GM19035 (cell line): Measurements from ENCODE around the gene CACNA1B.

Experiments
- ATAC-seq: cut with Tn5 transposase; IDR thresholded peaks from one replicate; pipeline ENCODE4 v1.9.1; 2021; ENCODE audit not compliant: unreplicated experiment

The CACNA1B gene

GRCh38 chr9:137918331-137919094, 40.9 kb downstream of the CACNA1B start:
- ATAC-seq = no peak

- no peak for ATAC-seq
Measured at GRCh38 chr9:137919095-137919465, 41.5 kb downstream of the CACNA1B start.

- no peak for ATAC-seq
Measured at GRCh38 chr9:137919649-137920141, 42.1 kb downstream of the CACNA1B start.

GRCh38 chr9:137920753-137921152, 43.2 kb downstream of the CACNA1B start:
- ATAC-seq = no peak

- no peak for ATAC-seq
Measured at GRCh38 chr9:137924169-137924568, 46.6 kb downstream of the CACNA1B start.

- ATAC-seq = no peak
Measured at GRCh38 chr9:137924761-137925369, 47.3 kb downstream of the CACNA1B start.

GRCh38 chr9:137943655-137944054, 66.1 kb downstream of the CACNA1B start:
- ATAC-seq = no peak

- no peak for ATAC-seq
Measured at GRCh38 chr9:137945581-137945980, 68.0 kb downstream of the CACNA1B start.

GRCh38 chr9:137946993-137947392, 69.4 kb downstream of the CACNA1B start:
- no peak for ATAC-seq

- ATAC-seq = no peak
Measured at GRCh38 chr9:137948642-137949041, 71.1 kb downstream of the CACNA1B start.

- no peak for ATAC-seq
Measured at GRCh38 chr9:137949260-137949659, 71.7 kb downstream of the CACNA1B start.

GRCh38 chr9:137951107-137951506, 73.5 kb downstream of the CACNA1B start:
- no peak for ATAC-seq

GRCh38 chr9:137951597-137952490, 74.3 kb downstream of the CACNA1B start:
- no peak for ATAC-seq

GRCh38 chr9:137952976-137953666, 75.5 kb downstream of the CACNA1B start:
- no peak for ATAC-seq

- no peak for ATAC-seq
Measured at GRCh38 chr9:137953683-137954438, 76.3 kb downstream of the CACNA1B start.

- ATAC-seq = no peak
Measured at GRCh38 chr9:137955224-137955570, 77.6 kb downstream of the CACNA1B start.

GRCh38 chr9:137955586-137955985, 78.0 kb downstream of the CACNA1B start:
- no peak for ATAC-seq

- no peak for ATAC-seq
Measured at GRCh38 chr9:137956039-137956438, 78.5 kb downstream of the CACNA1B start.

- no peak for ATAC-seq
Measured at GRCh38 chr9:137956688-137957385, 79.3 kb downstream of the CACNA1B start.
